H9 (cell line): ENCODE results near the gene HNF4A. TPM values are rescaled to one million over a fixed set of nuclear protein-coding genes. Genes with fewer than 3 reads are reported as not detected.

Experiments used
- DNase-seq: peaks from one replicate; pipeline ENCODE4 v3.0.0-alpha.2; 2017
- H2AFZ ChIP-seq: one replicate; pipeline ENCODE4 v1.6.1; 2013; ENCODE audit warnings: mild to moderate bottlenecking, low read length, control low read depth, moderate library complexity
- H2AK5ac ChIP-seq: 2 replicates; pipeline ENCODE4 v1.6.1; 2013; ENCODE audit warnings: low read length, control low read depth, mixed read lengths; ENCODE audit not compliant: insufficient read length
- H2BK120ac ChIP-seq: one replicate; pipeline ENCODE4 v1.6.1; 2013; ENCODE audit warnings: low read depth, mild to moderate bottlenecking, low read length, control low read depth, inconsistent platforms; ENCODE audit not compliant: poor library complexity, severe bottlenecking
- H2BK12ac ChIP-seq: 2 replicates; pipeline ENCODE4 v1.6.1; 2013; ENCODE audit warnings: low read length, control low read depth, mixed read lengths, low read depth; ENCODE audit not compliant: insufficient read length
- H2BK15ac ChIP-seq: 2 replicates; pipeline ENCODE4 v1.6.1; 2013; ENCODE audit warnings: low read depth, low read length, control low read depth
- H2BK20ac ChIP-seq: one replicate; pipeline ENCODE4 v1.6.1; 2013; ENCODE audit warnings: low read depth, mild to moderate bottlenecking, low read length, control low read depth, inconsistent platforms; ENCODE audit not compliant: poor library complexity, severe bottlenecking
- H2BK5ac ChIP-seq: 2 replicates; pipeline ENCODE4 v1.6.1; 2013; ENCODE audit warnings: low read length, control low read depth, mixed read lengths; ENCODE audit not compliant: insufficient read length
- H3K14ac ChIP-seq: 2 replicates; pipeline ENCODE4 v1.6.1; 2013; ENCODE audit warnings: low read length, control low read depth; ENCODE audit not compliant: insufficient read depth
- H3K18ac ChIP-seq: 2 replicates; pipeline ENCODE4 v1.6.1; 2013; ENCODE audit warnings: low read depth, mild to moderate bottlenecking, mixed read lengths, low read length, control low read depth; ENCODE audit not compliant: insufficient read length
- H3K23ac ChIP-seq: 2 replicates; pipeline ENCODE4 v1.6.1; 2013; ENCODE audit warnings: low read length, control low read depth, mixed read lengths, low read depth; ENCODE audit not compliant: insufficient read length
- H3K23me2 ChIP-seq: 2 replicates; pipeline ENCODE4 v1.6.1; 2013; ENCODE audit warnings: low read depth, mild to moderate bottlenecking, mixed read lengths, low read length, control low read depth; ENCODE audit not compliant: insufficient read length, poor library complexity, severe bottlenecking
- H3K27ac ChIP-seq: 2 replicates; pipeline ENCODE4 v1.5.1; 2013; ENCODE audit warnings: low read length, control low read depth, mixed read lengths, low read depth; ENCODE audit not compliant: insufficient read length
- H3K27me3 ChIP-seq: 2 replicates; pipeline ENCODE4 v1.6.1; 2013; ENCODE audit warnings: low read length, control low read depth, inconsistent platforms; ENCODE audit not compliant: insufficient read depth
- H3K4ac ChIP-seq: 2 replicates; pipeline ENCODE4 v1.6.1; 2013; ENCODE audit warnings: low read depth, mild to moderate bottlenecking, control low read depth, inconsistent platforms, low read length, moderate library complexity
- H3K4me1 ChIP-seq: 2 replicates; pipeline ENCODE4 v1.6.1; 2013; ENCODE audit warnings: low read length, control low read depth, inconsistent platforms; ENCODE audit not compliant: insufficient read depth
- H3K4me2 ChIP-seq: 2 replicates; pipeline ENCODE4 v1.6.1; 2013; ENCODE audit warnings: low read length, control low read depth, mixed read lengths; ENCODE audit not compliant: insufficient read length, insufficient read depth
- H3K56ac ChIP-seq: 2 replicates; pipeline ENCODE4 v1.6.1; 2013; ENCODE audit warnings: low read depth, mild to moderate bottlenecking, mixed read lengths, low read length, control low read depth; ENCODE audit not compliant: insufficient read length
- H3K79me1 ChIP-seq: 2 replicates; pipeline ENCODE4 v1.6.1; 2013; ENCODE audit warnings: low read depth, mild to moderate bottlenecking, moderate library complexity, low read length, control low read depth, inconsistent platforms; ENCODE audit not compliant: insufficient read depth, poor library complexity, severe bottlenecking
- H3K79me2 ChIP-seq: 2 replicates; pipeline ENCODE4 v1.6.1; 2013; ENCODE audit warnings: low read length, control low read depth, inconsistent platforms; ENCODE audit not compliant: insufficient read depth
- H3K9ac ChIP-seq: 2 replicates; pipeline ENCODE4 v1.6.1; 2013; ENCODE audit warnings: low read length, control low read depth, mixed read lengths; ENCODE audit not compliant: insufficient read length; ENCODE audit errors: extremely low read depth
- H3K9me3 ChIP-seq: one replicate; pipeline ENCODE4 v1.6.1; 2013; ENCODE audit warnings: low read depth, low read length, inconsistent platforms; ENCODE audit not compliant: control insufficient read depth
- H3T11ph ChIP-seq: one replicate; pipeline ENCODE4 v1.6.1; 2013; ENCODE audit warnings: mild to moderate bottlenecking, low read length, control low read depth, inconsistent platforms
- H4K20me1 ChIP-seq: one replicate; pipeline ENCODE4 v1.6.1; 2013; ENCODE audit not compliant: control insufficient read depth, insufficient read length, insufficient read depth
- H4K5ac ChIP-seq: 2 replicates; pipeline ENCODE4 v1.6.1; 2013; ENCODE audit warnings: low read depth, mild to moderate bottlenecking, mixed read lengths, low read length, control low read depth; ENCODE audit not compliant: insufficient read length
- H4K8ac ChIP-seq: replicated peaks from 2 replicates; pipeline ENCODE4 v1.6.1; 2013; ENCODE audit warnings: low read length, control low read depth, mixed read lengths, low read depth; ENCODE audit not compliant: insufficient read length
- H4K91ac ChIP-seq: 2 replicates; pipeline ENCODE4 v1.6.1; 2013; ENCODE audit warnings: low read depth, mild to moderate bottlenecking, moderate library complexity, mixed read lengths, low read length, control low read depth; ENCODE audit not compliant: insufficient read length
- H3K27ac Mint-ChIP-seq, 3 experiments: 2 replicates in 2 of 3; 3 replicates in 1 of 3; pipeline ENCODE4 v1.8.0; 2020 to 2021; ENCODE audit warnings: mixed read lengths in 3 of 3, mild to moderate bottlenecking in 1 of 3, moderate library complexity in 1 of 3
- H3K27me3 Mint-ChIP-seq: 2 replicates; pipeline ENCODE4 v1.8.0; 2021; ENCODE audit warnings: low read depth, mild to moderate bottlenecking, moderate library complexity, mixed read lengths
- H3K36me3 Mint-ChIP-seq, 3 experiments: 2 replicates in 2 of 3; 3 replicates in 1 of 3; pipeline ENCODE4 v1.8.0; 2020 to 2021; ENCODE audit warnings: low read depth in 3 of 3, mixed read lengths in 3 of 3; ENCODE audit not compliant: insufficient read depth in 1 of 3
- H3K4me1 Mint-ChIP-seq, 2 experiments: 2 replicates each; pipeline ENCODE4 v1.8.0; 2020; ENCODE audit warnings: mixed read lengths in 2 of 2
- H3K4me3 Mint-ChIP-seq, 2 experiments: 2 replicates in 1 of 2; 3 replicates in 1 of 2; pipeline ENCODE4 v1.8.0; 2020 to 2021; ENCODE audit warnings: mild to moderate bottlenecking in 2 of 2, mixed read lengths in 2 of 2, moderate library complexity in 1 of 2
- H3K9me3 Mint-ChIP-seq, 2 experiments: 2 replicates in 1 of 2; 3 replicates in 1 of 2; pipeline ENCODE4 v1.8.0; 2020; ENCODE audit warnings: mild to moderate bottlenecking in 2 of 2, mixed read lengths in 2 of 2, moderate library complexity in 1 of 2
- CTCF ChIP-seq: fragments of 200-600 bp; sonication (generic); conservative IDR thresholded peaks from 3 replicates; pipeline ENCODE4 v1.8.0; 2021; ENCODE audit warnings: antibody characterized with exemption, mild to moderate bottlenecking
- WGBS: extraction: QIAGEN DNeasy Blood & Tissue Kit; methylation state at CpG from one replicate; pipeline ENCODE4 v1.1.7; 2013; ENCODE audit warnings: missing lambda C conversion rate, low lambda C conversion rate, mixed read lengths; ENCODE audit not compliant: insufficient read length; ENCODE audit errors: extremely low coverage; 5-methylcytosine and 5-hydroxymethylcytosine counted together
- total RNA-seq: library from RNA; stranded (reverse); gene quantifications from 2 replicates; pipeline ENCODE4 v1.2.1, GENCODE V29; 2021

HNF4A gene
- total RNA-seq, 1 experiment from 2014 or later: not detected

GRCh38 chr20:44430270-44431065, 75.0 kb downstream of the HNF4A start:
- Histone ChIP-seq H4K20me1 (no peaks in the 10 kb centered on the region), H3K27ac (no peak overlapping the region), H4K5ac (no peak overlapping the region), H3K9ac (no peak overlapping the region), H4K8ac (no peak overlapping the region), H3K23ac (no peak overlapping the region), H3K4me1 (no peaks in the 10 kb centered on the region), H2AFZ (no peak overlapping the region), H3K4ac (no peak overlapping the region), H4K91ac (no peak overlapping the region), H3K27me3 (no peaks in the 10 kb centered on the region; the same call in 1 of the 2 replicates), H2AK5ac (no peak overlapping the region), H3T11ph (no peak overlapping the region), H3K56ac (no peak overlapping the region), H3K4me2 (no peak overlapping the region), H2BK12ac (no peak overlapping the region), H2BK120ac (no peak overlapping the region), H3K79me1 (no peaks in the 10 kb centered on the region), H3K9me3 (no peaks in the 10 kb centered on the region), H2BK15ac (no peak overlapping the region), H3K14ac (no peak overlapping the region), H3K18ac (no peak overlapping the region), H2BK5ac (no peak overlapping the region), H2BK20ac (no peak overlapping the region), H3K23me2 (no peaks in the 10 kb centered on the region), H3K79me2 (no peaks in the 10 kb centered on the region)
- TF ChIP-seq CTCF: no peak
- H3K4me1 Mint-ChIP-seq: no peaks in the 10 kb centered on the region
- H3K27me3 Mint-ChIP-seq: peaks cover 13% of the 10 kb centered on the region
- H3K4me3 Mint-ChIP-seq: no peak overlapping the region
- no CpG with 5 or more reads among the region's 7 CpGs for WGBS
- H3K27ac Mint-ChIP-seq: no peak overlapping the region
- no peaks in the 10 kb centered on the region for H3K36me3 Mint-ChIP-seq
- no peak for DNase-seq
- H3K9me3 Mint-ChIP-seq: no peaks in the 10 kb centered on the region
